Suprapubic skin (tissue), 4 donors: Measurements from ENCODE around the gene MGAT4C. TPM values are rescaled to one million over a fixed set of nuclear protein-coding genes. Genes with fewer than 3 reads are reported as not detected.

ENCODE experiments used
- DNase-seq, 2 donors: peaks; one replicate each; pipeline ENCODE4 v3.0.0-alpha.2; 2019; ENCODE audit warnings: low spot score in 2 of 2
- H3K27ac ChIP-seq: fragments of 200-600 bp; sonication (generic); one replicate; pipeline ENCODE4 v1.5.1; 2019
- H3K27me3 ChIP-seq: fragments of 200-600 bp; sonication (generic); one replicate; pipeline ENCODE4 v1.5.1; 2019
- H3K36me3 ChIP-seq: fragments of 200-600 bp; sonication (generic); one replicate; pipeline ENCODE4 v1.5.1; 2019
- H3K4me1 ChIP-seq: fragments of 200-600 bp; sonication (generic); one replicate; pipeline ENCODE4 v1.5.1; 2019
- H3K4me3 ChIP-seq: fragments of 200-600 bp; sonication (generic); one replicate; pipeline ENCODE4 v1.5.1; 2019; ENCODE audit warnings: mild to moderate bottlenecking
- H3K9me3 ChIP-seq: fragments of 200-600 bp; sonication (generic); one replicate; pipeline ENCODE4 v1.5.1; 2019
- EP300 ChIP-seq: sonication (generic); formaldehyde crosslinking; IDR thresholded peaks from one replicate; pipeline ENCODE4 v1.6.1; 2017; ENCODE audit warnings: antibody characterized with exemption
- POLR2A ChIP-seq, 2 donors: fragments of 450-650 bp; IDR thresholded peaks; one replicate each; pipeline ENCODE4 v1.6.1; 2017; ENCODE audit warnings: antibody characterized with exemption in 2 of 2, mild to moderate bottlenecking in 2 of 2, moderate library complexity in 2 of 2
- POLR2AphosphoS5 ChIP-seq, 3 donors: sonication (generic); formaldehyde crosslinking; IDR thresholded peaks; one replicate each; pipeline ENCODE4 v1.6.1; 2017; ENCODE audit warnings: antibody characterized with exemption in 3 of 3
- WGBS: methylation state at CpG from one replicate; pipeline ENCODE4 v1.1.5; 2018; 5-methylcytosine and 5-hydroxymethylcytosine counted together
- total RNA-seq, 4 donors: library from RNA; depleted of rRNA; stranded (reverse); fragments of >200 nt; gene quantifications; one replicate each; pipeline ENCODE4 v1.1.0, GENCODE V29; 2016
- TF ChIP-seq, protein P1 (sequence below), 2 donors: fragments of 200-600 bp in 1 of 2; fragments of 450-650 bp in 1 of 2; sonication (generic) in 1 of 2; IDR thresholded peaks; one replicate each; pipeline ENCODE4 v1.5.1; 2016 to 2019; ENCODE audit warnings: antibody characterized with exemption in 2 of 2, mild to moderate bottlenecking in 1 of 2, moderate library complexity in 1 of 2

MGAT4C gene
- total RNA-seq, 4 donors from 2014 or later, result under 0.01 to 0.55 (median 0.26) TPM; not detected in 1

DNA sequence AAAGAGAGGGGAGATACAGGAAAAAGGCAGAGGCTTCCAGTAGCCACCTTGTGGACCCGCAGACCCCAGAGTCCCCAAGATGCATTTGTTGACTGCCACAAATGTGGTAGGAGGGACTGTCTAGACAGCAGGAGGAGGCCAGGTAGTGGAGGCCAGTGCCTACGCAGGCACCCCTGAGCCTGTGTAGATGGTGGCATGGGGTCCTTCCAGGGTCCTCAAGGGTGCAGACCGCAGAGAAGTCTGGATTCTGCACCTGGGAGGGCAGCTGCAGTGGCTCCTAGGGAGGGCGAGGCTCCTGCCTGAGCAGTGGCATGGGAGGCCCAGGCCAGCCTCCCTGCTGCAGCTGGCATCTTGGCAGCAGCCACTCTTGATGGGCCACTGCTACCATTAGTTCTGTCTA, 262.4 kb downstream of the MGAT4C start:
- Histone ChIP-seq H3K9me3 (peaks cover 18% of the 10 kb centered on the region), H3K4me3 (no peak overlapping the region), H3K36me3 (no peaks in the 10 kb centered on the region), H3K27ac (no peak overlapping the region), H3K27me3 (no peaks in the 10 kb centered on the region), H3K4me1 (no peaks in the 10 kb centered on the region)
- WGBS, result 83% methylated on average over 4 of the region's 4 CpGs
- DNase-seq, result no peak
- TF ChIP-seq POLR2A (IDR thresholded peaks at IDR 0.05) (no peak), EP300 (no peak), POLR2AphosphoS5 (IDR thresholded peaks at IDR 0.05) (no peak)
- TF ChIP-seq, protein P1, sequence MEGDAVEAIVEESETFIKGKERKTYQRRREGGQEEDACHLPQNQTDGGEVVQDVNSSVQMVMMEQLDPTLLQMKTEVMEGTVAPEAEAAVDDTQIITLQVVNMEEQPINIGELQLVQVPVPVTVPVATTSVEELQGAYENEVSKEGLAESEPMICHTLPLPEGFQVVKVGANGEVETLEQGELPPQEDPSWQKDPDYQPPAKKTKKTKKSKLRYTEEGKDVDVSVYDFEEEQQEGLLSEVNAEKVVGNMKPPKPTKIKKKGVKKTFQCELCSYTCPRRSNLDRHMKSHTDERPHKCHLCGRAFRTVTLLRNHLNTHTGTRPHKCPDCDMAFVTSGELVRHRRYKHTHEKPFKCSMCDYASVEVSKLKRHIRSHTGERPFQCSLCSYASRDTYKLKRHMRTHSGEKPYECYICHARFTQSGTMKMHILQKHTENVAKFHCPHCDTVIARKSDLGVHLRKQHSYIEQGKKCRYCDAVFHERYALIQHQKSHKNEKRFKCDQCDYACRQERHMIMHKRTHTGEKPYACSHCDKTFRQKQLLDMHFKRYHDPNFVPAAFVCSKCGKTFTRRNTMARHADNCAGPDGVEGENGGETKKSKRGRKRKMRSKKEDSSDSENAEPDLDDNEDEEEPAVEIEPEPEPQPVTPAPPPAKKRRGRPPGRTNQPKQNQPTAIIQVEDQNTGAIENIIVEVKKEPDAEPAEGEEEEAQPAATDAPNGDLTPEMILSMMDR (IDR thresholded peaks at IDR 0.05), result no peak

- DNase-seq, result no peak
- Histone ChIP-seq H3K4me3 (no peak overlapping the region), H3K27me3 (no peaks in the 10 kb centered on the region), H3K27ac (no peak overlapping the region), H3K36me3 (no peaks in the 10 kb centered on the region), H3K4me1 (no peaks in the 10 kb centered on the region), H3K9me3 (no peaks in the 10 kb centered on the region)
- TF ChIP-seq EP300, result no peak
- TF ChIP-seq, protein P1 (IDR thresholded peaks at IDR 0.05), result no peak
- TF ChIP-seq POLR2AphosphoS5 (IDR thresholded peaks at IDR 0.05), result no peak
- TF ChIP-seq POLR2A (IDR thresholded peaks at IDR 0.05), result no peak
Measured at GRCh38 chr12:85985996-85986395, 270.2 kb downstream of the MGAT4C start.

DNA sequence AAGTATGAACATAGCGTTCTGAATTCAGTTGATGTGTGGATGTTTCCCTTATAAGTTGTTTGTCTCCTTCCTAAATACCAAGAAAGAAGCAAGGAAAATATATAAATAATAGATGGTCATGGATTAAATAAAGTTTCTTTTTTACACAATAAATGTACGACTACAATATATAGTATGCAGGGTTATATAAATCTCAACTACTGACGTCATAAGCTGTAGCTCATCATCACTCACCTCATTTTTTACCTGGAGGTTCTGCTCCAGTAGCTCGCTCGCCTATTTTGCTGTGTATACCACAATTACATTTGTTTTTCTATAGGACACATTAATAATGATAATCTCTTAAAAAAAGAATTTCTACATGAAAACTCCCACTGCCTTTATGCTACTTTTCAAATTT, 272.6 kb downstream of the MGAT4C start:
- H3K27me3 ChIP-seq, result no peaks in the 10 kb centered on the region
- DNase-seq, result no peak
- H3K4me1 ChIP-seq, result no peaks in the 10 kb centered on the region
- H3K27ac ChIP-seq, result no peak overlapping the region
- TF ChIP-seq EP300, result no peak
- TF ChIP-seq POLR2AphosphoS5 (IDR thresholded peaks at IDR 0.05), result no peak
- TF ChIP-seq, protein P1 (IDR thresholded peaks at IDR 0.05), result no peak
- no peak for TF ChIP-seq POLR2A (IDR thresholded peaks at IDR 0.05)
- H3K4me3 ChIP-seq, result no peak overlapping the region
- no peaks in the 10 kb centered on the region for H3K36me3 ChIP-seq
- H3K9me3 ChIP-seq, result no peaks in the 10 kb centered on the region
- 85% methylated on average over 5 of the region's 5 CpGs for WGBS

GRCh38 chr12:85979641-85980040, 276.6 kb downstream of the MGAT4C start:
- H3K27me3 ChIP-seq, result no peaks in the 10 kb centered on the region
- H3K27ac ChIP-seq, result no peak overlapping the region
- no peaks in the 10 kb centered on the region for H3K36me3 ChIP-seq
- TF ChIP-seq POLR2AphosphoS5 (IDR thresholded peaks at IDR 0.05), result no peak
- TF ChIP-seq POLR2A (IDR thresholded peaks at IDR 0.05), result no peak
- no peak for TF ChIP-seq EP300
- TF ChIP-seq, protein P1 (IDR thresholded peaks at IDR 0.05), result no peak
- 78% methylated on average over 4 of the region's 4 CpGs for WGBS
- H3K9me3 ChIP-seq, result no peaks in the 10 kb centered on the region
- no peak for DNase-seq
- no peak overlapping the region for H3K4me3 ChIP-seq
- no peaks in the 10 kb centered on the region for H3K4me1 ChIP-seq

DNA sequence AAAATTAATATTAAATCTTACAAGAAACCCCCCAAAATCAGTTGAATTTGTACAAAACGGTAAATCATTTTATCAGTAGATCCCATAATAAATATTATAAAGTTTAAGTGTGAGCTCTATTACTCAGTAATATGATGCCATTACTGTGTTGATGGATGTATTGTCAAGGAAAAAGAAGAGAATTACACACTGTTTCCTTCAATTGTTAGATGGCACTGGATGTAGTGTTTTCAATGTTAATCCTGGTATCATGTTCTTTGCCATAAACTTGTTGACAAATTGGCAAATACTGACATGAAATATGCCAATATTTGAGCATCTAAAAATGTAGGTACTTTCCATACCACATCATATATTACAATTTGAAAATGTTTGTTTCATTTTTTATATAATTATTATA, 280.5 kb downstream of the MGAT4C start:
- no peaks in the 10 kb centered on the region for H3K9me3 ChIP-seq
- TF ChIP-seq POLR2A (IDR thresholded peaks at IDR 0.05), result no peak
- TF ChIP-seq POLR2AphosphoS5 (IDR thresholded peaks at IDR 0.05), result no peak
- TF ChIP-seq, protein P1 (IDR thresholded peaks at IDR 0.05), result no peak
- no peak for TF ChIP-seq EP300
- DNase-seq, result no peak
- 77% methylated on average over 1 of the region's 1 CpG for WGBS
- no peaks in the 10 kb centered on the region for H3K27me3 ChIP-seq
- no peaks in the 10 kb centered on the region for H3K4me1 ChIP-seq
- no peak overlapping the region for H3K4me3 ChIP-seq
- H3K36me3 ChIP-seq, result no peaks in the 10 kb centered on the region
- no peak overlapping the region for H3K27ac ChIP-seq
